Measurements from ENCODE around the gene RPS6KB1. TPM values are rescaled to one million over a fixed set of nuclear protein-coding genes. Genes with fewer than 3 reads are reported as not detected.
A peak's percentile ranks its signal among the peaks of the same experiment; 100 is the strongest.
"Not testable (repeated sequence)": the region's sequence is repeated elsewhere in the genome, so short reads cannot be mapped to it uniquely, and the experiment has no call there.

The RPS6KB1 gene
- total and polyA plus RNA-seq, 5 donors from 2014 or later, result 19.9 to 123 (median 27.0) TPM

DNA sequence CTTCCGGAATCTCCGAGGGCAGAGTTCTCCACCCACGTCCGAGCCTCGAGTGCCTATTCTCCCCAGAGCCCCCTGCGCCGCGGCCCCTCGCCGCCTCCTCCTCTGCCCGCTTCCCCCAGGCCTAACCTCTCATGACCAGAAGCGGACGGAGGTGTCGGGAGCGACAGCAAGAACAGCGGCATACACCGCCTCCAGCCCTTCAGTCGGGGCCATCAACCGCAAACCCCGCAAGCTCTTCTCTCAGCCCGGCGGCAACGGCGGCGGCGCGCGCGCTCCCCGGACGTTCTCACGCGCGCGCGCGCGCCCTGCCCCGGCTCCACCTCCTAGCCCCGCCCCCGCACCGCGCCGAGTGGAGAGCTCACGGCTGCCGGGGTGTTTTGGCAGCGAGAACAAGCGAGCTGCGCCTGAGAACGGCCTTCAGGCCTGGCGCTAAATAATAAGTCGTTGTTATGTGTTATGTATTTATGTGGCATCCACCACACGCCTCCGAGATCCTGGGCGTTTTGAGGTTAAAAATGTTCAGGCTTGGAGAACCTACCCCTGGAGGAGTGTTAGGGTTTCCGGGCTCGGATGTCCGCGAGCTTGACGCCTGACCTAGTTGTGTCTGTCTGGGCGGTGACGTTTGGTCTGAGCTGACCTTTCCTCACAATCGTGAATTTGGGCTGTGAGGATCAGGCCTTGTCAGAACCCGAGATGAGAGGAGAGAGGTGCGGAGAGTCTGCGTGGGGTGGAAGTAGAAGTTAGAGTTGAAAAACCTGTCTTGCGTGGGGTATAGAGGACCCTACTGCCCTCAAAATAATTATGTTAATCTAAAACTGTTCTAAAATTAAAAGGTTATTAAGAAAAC is 71.8 kb downstream of the RPS6KB1 start, which contains the start of gene RNFT1:
RNFT1 (minus strand) TSS at position 259 of the 847 bp plus-strand sequence; CDS start at position 182, 77 bp downstream.
- peak within 1 kb of the TSS; percentile 92 to 99 (median 96) for H3K4me3 Mint-ChIP-seq
- H3K4me1 Mint-ChIP-seq, result peaks cover 12 to 29% (median 21%) of the 10 kb centered on the region in 4 donors
- H3K27ac ChIP-seq (ENCODE audit: insufficient read depth, low read length, poor library complexity, severe bottlenecking), result peak within 1 kb of the TSS; percentile 83
- ATAC-seq (ENCODE audit: low read depth in 2 of 2) (peak; percentile 91 to 93), DNase-seq (peak; percentile 84 to 92 (median 88))
- H3K4me1 ChIP-seq (ENCODE audit: control insufficient read depth, insufficient read depth, low read length, poor library complexity, severe bottlenecking), result peaks cover 20% of the 10 kb centered on the region
- H3K9me3 ChIP-seq (ENCODE audit: control insufficient read depth in 2 of 2, low read length in 2 of 2), result no peaks in the 10 kb centered on the region
- peak within 1 kb of the TSS; percentile 94 to 99 (median 98) for H3K27ac Mint-ChIP-seq
- H3K4me3 ChIP-seq (ENCODE audit: low read depth, low read length), result peak within 1 kb of the TSS; percentile 99
- H3K9me3 Mint-ChIP-seq, result no peaks in the 10 kb centered on the region
- no peaks in the 10 kb centered on the region for H3K36me3 ChIP-seq (ENCODE audit: control insufficient read depth, insufficient read depth, low read length)
- no peaks in the 10 kb centered on the region for H3K36me3 Mint-ChIP-seq
- H3K27me3 ChIP-seq (ENCODE audit: control insufficient read depth, insufficient read depth, low read length), result no peaks in the 10 kb centered on the region
- H3K27me3 Mint-ChIP-seq, result no peaks in the 10 kb centered on the region

DNA sequence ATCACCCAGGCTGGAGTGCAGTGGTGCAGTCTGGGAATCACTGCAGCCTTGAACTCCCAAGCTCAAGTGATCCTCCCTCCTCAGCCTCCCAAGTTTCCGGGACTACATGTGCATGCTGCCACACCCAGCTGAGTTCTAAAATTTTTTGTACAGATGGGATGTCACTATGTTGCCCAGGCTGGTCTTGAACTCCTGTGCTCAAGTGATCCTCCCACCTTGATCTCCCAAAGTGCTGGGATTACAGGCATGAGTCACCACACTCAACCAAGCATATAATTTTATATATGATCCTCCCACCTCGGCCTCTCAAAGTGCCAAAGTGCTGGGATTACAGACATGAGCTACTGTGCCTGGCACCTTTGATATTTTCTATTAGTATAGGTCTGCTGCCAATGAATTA is 78.8 kb downstream of the RPS6KB1 start:
- H3K9me3 ChIP-seq (ENCODE audit: control insufficient read depth in 2 of 2, low read length in 2 of 2); H3K36me3 ChIP-seq (ENCODE audit: control insufficient read depth, insufficient read depth, low read length); ATAC-seq (ENCODE audit: low read depth in 2 of 2); H3K36me3 Mint-ChIP-seq; H3K27me3 ChIP-seq (ENCODE audit: control insufficient read depth, insufficient read depth, low read length); H3K27me3 Mint-ChIP-seq; H3K4me3 ChIP-seq (ENCODE audit: low read depth, low read length); H3K4me1 Mint-ChIP-seq; H3K27ac Mint-ChIP-seq; H3K4me3 Mint-ChIP-seq; DNase-seq; H3K27ac ChIP-seq (ENCODE audit: insufficient read depth, low read length, poor library complexity, severe bottlenecking); H3K9me3 Mint-ChIP-seq; H3K4me1 ChIP-seq (ENCODE audit: control insufficient read depth, insufficient read depth, low read length, poor library complexity, severe bottlenecking): not testable (repeated sequence)

DNA sequence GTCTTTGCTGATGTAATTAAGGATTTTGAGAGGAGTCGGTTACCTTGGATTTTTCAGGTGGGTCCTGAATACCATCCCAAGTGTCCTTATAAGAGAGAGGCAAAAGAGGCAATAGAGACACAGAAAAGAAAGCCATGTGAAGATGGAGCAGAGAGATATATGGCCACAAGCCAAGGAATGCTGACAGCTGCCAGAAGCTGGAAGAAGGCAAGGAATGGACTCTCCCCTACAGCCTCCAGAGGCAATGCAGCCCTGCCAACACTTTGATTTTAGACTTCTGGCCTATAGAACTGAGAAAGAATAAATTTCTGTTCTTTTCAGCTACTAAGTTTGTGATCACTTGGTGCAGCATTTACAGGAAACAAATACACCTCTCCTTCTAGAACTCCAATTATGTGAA is 79.9 kb downstream of the RPS6KB1 start:
- H3K27me3 Mint-ChIP-seq, result peaks cover 5% of the 10 kb centered on the region
- H3K27ac Mint-ChIP-seq, result no peak overlapping the region
- no peak for ATAC-seq (ENCODE audit: low read depth in 2 of 2)

DNA sequence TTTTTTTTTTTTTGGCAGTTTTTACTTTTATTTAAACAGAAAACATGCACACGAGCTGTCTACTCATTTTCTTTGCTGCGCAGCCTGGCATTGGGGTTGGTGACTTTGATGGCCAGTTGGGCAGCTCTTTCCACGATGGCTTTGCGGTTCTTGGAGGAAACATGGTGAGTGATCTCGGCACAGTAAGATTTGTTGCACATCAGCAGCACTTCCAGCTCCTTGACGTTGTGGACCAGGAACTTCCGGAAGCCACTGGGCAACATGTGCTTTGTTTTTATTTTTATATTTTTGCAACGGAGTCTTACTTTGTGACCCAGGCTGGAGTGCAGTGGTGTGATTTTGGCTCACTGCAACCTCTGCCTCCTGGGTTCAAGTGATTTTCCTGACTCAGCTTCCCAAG is 80.6 kb downstream of the RPS6KB1 start:
- ATAC-seq (ENCODE audit: low read depth in 2 of 2); H3K4me1 Mint-ChIP-seq; H3K27ac ChIP-seq (ENCODE audit: insufficient read depth, low read length, poor library complexity, severe bottlenecking); H3K27me3 ChIP-seq (ENCODE audit: control insufficient read depth, insufficient read depth, low read length); H3K36me3 Mint-ChIP-seq; H3K4me3 ChIP-seq (ENCODE audit: low read depth, low read length); H3K27me3 Mint-ChIP-seq; DNase-seq; H3K4me1 ChIP-seq (ENCODE audit: control insufficient read depth, insufficient read depth, low read length, poor library complexity, severe bottlenecking); H3K9me3 Mint-ChIP-seq; H3K9me3 ChIP-seq (ENCODE audit: control insufficient read depth in 2 of 2, low read length in 2 of 2); H3K36me3 ChIP-seq (ENCODE audit: control insufficient read depth, insufficient read depth, low read length); H3K27ac Mint-ChIP-seq; H3K4me3 Mint-ChIP-seq: not testable (repeated sequence)

More for the DNA sequence above, 79.9 kb downstream of the RPS6KB1 start:
- Histone ChIP-seq H3K4me3 (ENCODE audit: low read depth, low read length) (no peak overlapping the region), H3K27ac (ENCODE audit: insufficient read depth, low read length, poor library complexity, severe bottlenecking) (no peak overlapping the region), H3K4me1 (ENCODE audit: control insufficient read depth, insufficient read depth, low read length, poor library complexity, severe bottlenecking) (no peaks in the 10 kb centered on the region), H3K36me3 (ENCODE audit: control insufficient read depth, insufficient read depth, low read length) (no peaks in the 10 kb centered on the region), H3K9me3 (ENCODE audit: control insufficient read depth in 2 of 2, low read length in 2 of 2) (no peaks in the 10 kb centered on the region), H3K27me3 (ENCODE audit: control insufficient read depth, insufficient read depth, low read length) (no peaks in the 10 kb centered on the region)
- Mint-ChIP-seq H3K36me3 (no peaks in the 10 kb centered on the region), H3K4me3 (peak overlapping the region in 1 of 4 donors; percentile 8), H3K9me3 (no peaks in the 10 kb centered on the region), H3K4me1 (no peaks in the 10 kb centered on the region)
- DNase-seq, result no peak

DNA sequence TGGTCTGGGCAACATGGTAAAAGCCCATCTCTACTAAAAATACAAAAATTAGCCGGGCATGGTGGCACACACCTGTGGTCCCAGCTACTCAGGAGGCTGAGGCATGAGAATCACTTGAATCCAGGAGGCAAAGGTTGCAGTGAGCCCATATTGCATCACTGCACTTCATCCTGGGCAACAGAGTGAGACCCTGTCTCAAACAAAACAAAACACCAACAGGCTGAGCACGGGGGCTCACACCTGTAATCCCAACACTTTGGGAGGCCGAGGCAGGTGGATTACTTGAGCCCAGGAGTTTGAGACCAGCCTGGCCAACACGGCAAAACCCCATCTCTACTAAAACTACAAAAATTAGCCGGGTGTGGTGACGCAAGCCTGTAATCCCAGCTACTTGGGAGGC is 82.2 kb downstream of the RPS6KB1 start:
- H3K27me3 Mint-ChIP-seq; DNase-seq; H3K36me3 Mint-ChIP-seq; H3K4me3 Mint-ChIP-seq; H3K27ac ChIP-seq (ENCODE audit: insufficient read depth, low read length, poor library complexity, severe bottlenecking); H3K9me3 Mint-ChIP-seq; H3K27ac Mint-ChIP-seq; ATAC-seq (ENCODE audit: low read depth in 2 of 2); H3K9me3 ChIP-seq (ENCODE audit: control insufficient read depth in 2 of 2, low read length in 2 of 2); H3K4me3 ChIP-seq (ENCODE audit: low read depth, low read length); H3K4me1 ChIP-seq (ENCODE audit: control insufficient read depth, insufficient read depth, low read length, poor library complexity, severe bottlenecking); H3K27me3 ChIP-seq (ENCODE audit: control insufficient read depth, insufficient read depth, low read length); H3K36me3 ChIP-seq (ENCODE audit: control insufficient read depth, insufficient read depth, low read length); H3K4me1 Mint-ChIP-seq: not testable (repeated sequence)

- not testable (repeated sequence) for H3K4me3 ChIP-seq (ENCODE audit: low read depth, low read length); H3K4me1 ChIP-seq (ENCODE audit: control insufficient read depth, insufficient read depth, low read length, poor library complexity, severe bottlenecking); H3K9me3 Mint-ChIP-seq; ATAC-seq (ENCODE audit: low read depth in 2 of 2); H3K4me1 Mint-ChIP-seq; H3K27ac Mint-ChIP-seq; H3K36me3 Mint-ChIP-seq; H3K36me3 ChIP-seq (ENCODE audit: control insufficient read depth, insufficient read depth, low read length); H3K27me3 ChIP-seq (ENCODE audit: control insufficient read depth, insufficient read depth, low read length); H3K4me3 Mint-ChIP-seq; H3K9me3 ChIP-seq (ENCODE audit: control insufficient read depth in 2 of 2, low read length in 2 of 2); H3K27me3 Mint-ChIP-seq; H3K27ac ChIP-seq (ENCODE audit: insufficient read depth, low read length, poor library complexity, severe bottlenecking); DNase-seq
These were observed 103.7 kb downstream of the RPS6KB1 start for GRCh38 chr17:59996608-59997007.

Other genes with a start within 250 kb of the RPS6KB1 start
- gene PTRH2, start 185.7 kb upstream of the RPS6KB1 start, total RNA-seq, result 8.4 TPM
- 10 to 100 TPM; 16.2 to 23.2 (median 21.4) TPM for gene PTRH2, start 185.7 kb upstream of the RPS6KB1 start, polyA plus RNA-seq
- 238 TPM for gene VMP1, start 185.5 kb upstream of the RPS6KB1 start, total RNA-seq
- gene VMP1, start 185.5 kb upstream of the RPS6KB1 start, polyA plus RNA-seq, result 10 to 100 TPM; 50.3 to 84.2 (median 65.6) TPM
- 16.3 TPM for gene TUBD1, start 178 bp upstream of the RPS6KB1 start, total RNA-seq
- 10 to 100 TPM; 21.0 to 28.2 (median 24.6) TPM for gene TUBD1, start 178 bp upstream of the RPS6KB1 start, polyA plus RNA-seq
- 27.0 TPM for gene RNFT1, start 71.6 kb downstream of the RPS6KB1 start, total RNA-seq
- gene RNFT1, start 71.6 kb downstream of the RPS6KB1 start, polyA plus RNA-seq, result 10 to 100 TPM; 29.1 to 38.0 (median 30.5) TPM
- gene HEATR6, start 185.8 kb downstream of the RPS6KB1 start, total RNA-seq, result 17.0 TPM
- gene HEATR6, start 185.8 kb downstream of the RPS6KB1 start, polyA plus RNA-seq, result 10 to 100 TPM in 2 of 4 donors, 1 to 10 TPM in 2; 7.8 to 12.3 (median 9.3) TPM